NT2/D1 (cell line): ENCODE measurements around the gene TRIM9.

Source experiments
- YY1 ChIP-seq: IDR thresholded peaks from 2 replicates; pipeline ENCODE4 v1.6.1; 2011; ENCODE audit not compliant: insufficient read length, insufficient read depth
- ZNF274 ChIP-seq: IDR thresholded peaks from 2 replicates; pipeline ENCODE4 v1.6.1; 2011; ENCODE audit warnings: mild to moderate bottlenecking, low read depth, low read length

- TF ChIP-seq YY1 = no peak
- no peak for TF ChIP-seq ZNF274
Observed at GRCh38 chr14:51087031-51087441, 7.9 kb downstream of the TRIM9 start.
